ENCODE results near the gene ZNF239.

DNA sequence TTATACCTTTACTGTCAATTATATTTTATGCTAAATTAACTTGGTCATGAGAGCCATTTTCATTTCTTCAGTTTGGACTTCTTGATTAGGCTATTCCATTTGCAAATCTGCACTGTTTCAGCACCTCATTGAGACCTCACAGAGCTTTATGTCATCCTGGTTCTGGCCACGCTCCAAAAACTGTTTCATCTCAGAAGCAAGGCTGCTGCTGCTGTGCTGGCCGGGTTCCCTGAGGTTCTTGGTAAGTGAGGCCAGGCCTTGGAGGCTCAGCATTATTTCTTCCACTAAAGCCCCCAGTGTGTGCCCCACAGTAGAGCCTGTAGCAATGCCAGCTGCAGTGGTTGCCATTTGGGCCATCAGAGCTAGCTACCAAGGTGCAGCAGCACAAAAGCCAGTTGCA lies 24.0 kb upstream of the ZNF239 start:
- TF ChIP-seq POLR2A (IDR thresholded peaks at IDR 0.05; ENCODE audit: low read depth, low read length) (no peak), TAF1 (IDR thresholded peaks at IDR 0.05; ENCODE audit: borderline replicate concordance, low read depth, low read length) (no peak), POLR2AphosphoS5 (IDR thresholded peaks at IDR 0.05; ENCODE audit: low read depth, low read length) (no peak)

Data from GM12892 (cell line).